Dermis microvascular lymphatic vessel endothelial cell (primary cell): ENCODE results near the gene VARS2. TPM values are rescaled to one million over a fixed set of nuclear protein-coding genes. Genes with fewer than 3 reads are reported as not detected.
"Not testable (repeated sequence)": the region's sequence is repeated elsewhere in the genome, so short reads cannot be mapped to it uniquely, and the experiment has no call there.

ENCODE experiments used
- DNase-seq, 2 donors: peaks; one replicate each; pipeline versions ENCODE4 v3.0.0 to v3.0.0-alpha.2; 2010; ENCODE audit warnings: low read depth in 2 of 2
- total RNA-seq: library from RNA; depleted of rRNA; stranded (reverse); fragments of >200 nt; gene quantifications from 2 replicates; pipeline ENCODE4 v1.2.1, GENCODE V29; 2014

The VARS2 gene
- total RNA-seq, 1 donor from 2014 or later, result 16.6 TPM

GRCh38 chr6:30960907-30961673 lies 47.1 kb downstream of the VARS2 start:
- no peak for DNase-seq

- DNase-seq, result no peak
Observed at GRCh38 chr6:30962716-30963115, 48.7 kb downstream of the VARS2 start.

- no peak for DNase-seq
Observed at GRCh38 chr6:30963641-30964040, 49.6 kb downstream of the VARS2 start.

- DNase-seq, result no peak
Observed at GRCh38 chr6:30964075-30964474, 50.0 kb downstream of the VARS2 start.

- no peak for DNase-seq
Observed at GRCh38 chr6:30965140-30965601, 51.1 kb downstream of the VARS2 start.

- no peak for DNase-seq
Observed at GRCh38 chr6:30966154-30966553, 52.1 kb downstream of the VARS2 start.

- not testable (repeated sequence) for DNase-seq
Observed at GRCh38 chr6:30969171-30969570, 55.1 kb downstream of the VARS2 start.

- DNase-seq, result no peak
Observed at GRCh38 chr6:30970946-30971345, 56.9 kb downstream of the VARS2 start.

GRCh38 chr6:30972816-30973215 lies 58.8 kb downstream of the VARS2 start:
- no peak for DNase-seq

GRCh38 chr6:30974490-30975252 lies 60.6 kb downstream of the VARS2 start:
- no peak for DNase-seq

Other genes with a start within 250 kb of the VARS2 start
- 30.3 and 36.9 TPM in 2 replicates for gene DHX16, start 241.2 kb upstream of the VARS2 start, total RNA-seq
- 25.2 and 37.4 TPM in 2 replicates for gene PPP1R18, start 227.6 kb upstream of the VARS2 start, total RNA-seq
- gene NRM, start 223.3 kb upstream of the VARS2 start, total RNA-seq, result 1.8 and 2.1 TPM in 2 replicates
- 4.9 and 5.7 TPM in 2 replicates for gene MDC1, start 197.0 kb upstream of the VARS2 start, total RNA-seq
- gene TUBB, start 193.9 kb upstream of the VARS2 start, total RNA-seq, result 397 and 399 TPM in 2 replicates
- 52.5 and 55.2 TPM in 2 replicates for gene FLOT1, start 171.6 kb upstream of the VARS2 start, total RNA-seq
- 46.3 and 86.1 TPM in 2 replicates for gene IER3, start 169.7 kb upstream of the VARS2 start, total RNA-seq
- gene DDR1, start 29.7 kb upstream of the VARS2 start, total RNA-seq, result 4.0 and 10.1 TPM in 2 replicates
- gene GTF2H4, start 6.0 kb upstream of the VARS2 start, total RNA-seq, result 10.4 and 13.7 TPM in 2 replicates
- gene SFTA2, start 17.9 kb downstream of the VARS2 start, total RNA-seq, result not detected in 2 replicates
- gene MUCL3, start 26.7 kb downstream of the VARS2 start, total RNA-seq, result not detected in 2 replicates
- not detected in 2 replicates for gene MUC21, start 69.5 kb downstream of the VARS2 start, total RNA-seq
- gene MUC22, start 96.2 kb downstream of the VARS2 start, total RNA-seq, result not detected in 2 replicates
- gene C6orf15, start 198.3 kb downstream of the VARS2 start, total RNA-seq, result not detected in 2 replicates
- gene PSORS1C1, start 200.6 kb downstream of the VARS2 start, total RNA-seq, result 3.7 and 3.8 TPM in 2 replicates
- gene CDSN, start 206.2 kb downstream of the VARS2 start, total RNA-seq, result under 0.01 TPM in 1 of 2 replicates, not detected in the other
- gene PSORS1C2, start 224.8 kb downstream of the VARS2 start, total RNA-seq, result not detected in 2 replicates
- 11.1 and 11.8 TPM in 2 replicates for gene CCHCR1, start 243.6 kb downstream of the VARS2 start, total RNA-seq
- 12.8 and 21.7 TPM in 2 replicates for gene TCF19, start 244.4 kb downstream of the VARS2 start, total RNA-seq